ENCODE data around the gene TNFSF8. TPM values are rescaled to one million over a fixed set of nuclear protein-coding genes. Genes with fewer than 3 reads are reported as not detected.

Gene TNFSF8, protein sequence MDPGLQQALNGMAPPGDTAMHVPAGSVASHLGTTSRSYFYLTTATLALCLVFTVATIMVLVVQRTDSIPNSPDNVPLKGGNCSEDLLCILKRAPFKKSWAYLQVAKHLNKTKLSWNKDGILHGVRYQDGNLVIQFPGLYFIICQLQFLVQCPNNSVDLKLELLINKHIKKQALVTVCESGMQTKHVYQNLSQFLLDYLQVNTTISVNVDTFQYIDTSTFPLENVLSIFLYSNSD
- 0.13 TPM in 1 of 2 replicates, not detected in the other for total RNA-seq

DNA sequence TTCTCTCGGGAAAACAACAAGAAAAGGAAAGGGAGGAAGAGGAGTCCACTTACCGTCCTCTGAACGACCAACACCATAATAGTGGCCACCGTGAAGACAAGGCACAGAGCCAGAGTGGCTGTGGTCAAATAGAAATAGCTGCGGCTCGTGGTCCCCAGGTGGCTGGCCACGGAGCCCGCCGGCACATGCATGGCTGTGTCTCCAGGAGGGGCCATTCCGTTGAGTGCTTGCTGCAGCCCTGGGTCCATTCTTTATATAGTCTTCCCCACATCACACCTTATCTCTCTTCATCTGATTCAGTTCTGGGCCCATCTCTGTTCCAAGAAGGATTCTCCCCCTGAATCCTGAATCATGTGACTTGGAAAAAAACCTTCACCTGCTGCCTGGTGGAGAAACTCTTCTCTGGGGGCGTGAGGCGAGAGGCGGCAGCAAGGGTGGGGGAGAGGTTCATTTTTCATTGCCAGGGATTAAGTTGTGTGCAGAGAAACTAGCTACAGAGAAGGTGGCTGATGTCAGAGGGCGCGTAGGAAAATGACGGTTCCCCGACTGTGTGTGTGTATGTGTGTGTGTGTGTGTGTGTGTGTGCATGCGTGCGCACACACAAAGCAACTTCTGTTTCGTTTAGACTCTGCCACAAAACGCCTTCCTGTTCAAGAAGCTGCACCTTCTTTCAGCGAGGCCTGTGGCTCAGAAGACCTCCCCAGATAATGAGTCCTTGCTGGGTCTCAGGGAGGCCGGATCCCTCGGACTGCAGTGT, at the start of gene TNFSF8:
Gene TNFSF8 (minus strand): TSS at position 536 of the 757 bp plus-strand sequence. CDS start 288 bp downstream, at position 248.

Other genes starting within 250 kb of the TNFSF8 start
- gene TEX48, start 248.4 kb downstream of the TNFSF8 start, total RNA-seq = not detected in 2 replicates
- 0.50 and 0.53 TPM in 2 replicates for gene TNFSF15, start 124.6 kb downstream of the TNFSF8 start, total RNA-seq
- gene TNC, start 187.6 kb upstream of the TNFSF8 start, total RNA-seq = 0.80 and 12.1 TPM in 2 replicates

All from thoracic aorta endothelial cell (primary cell).